ENCODE data around the gene ARMC9. TPM values are rescaled to one million over a fixed set of nuclear protein-coding genes. Genes with fewer than 3 reads are reported as not detected.
A peak's percentile ranks its signal among the peaks of the same experiment; 100 is the strongest.

ARMC9 gene
- total RNA-seq, 1 experiment from 2014 or later, result 16.4 TPM

DNA sequence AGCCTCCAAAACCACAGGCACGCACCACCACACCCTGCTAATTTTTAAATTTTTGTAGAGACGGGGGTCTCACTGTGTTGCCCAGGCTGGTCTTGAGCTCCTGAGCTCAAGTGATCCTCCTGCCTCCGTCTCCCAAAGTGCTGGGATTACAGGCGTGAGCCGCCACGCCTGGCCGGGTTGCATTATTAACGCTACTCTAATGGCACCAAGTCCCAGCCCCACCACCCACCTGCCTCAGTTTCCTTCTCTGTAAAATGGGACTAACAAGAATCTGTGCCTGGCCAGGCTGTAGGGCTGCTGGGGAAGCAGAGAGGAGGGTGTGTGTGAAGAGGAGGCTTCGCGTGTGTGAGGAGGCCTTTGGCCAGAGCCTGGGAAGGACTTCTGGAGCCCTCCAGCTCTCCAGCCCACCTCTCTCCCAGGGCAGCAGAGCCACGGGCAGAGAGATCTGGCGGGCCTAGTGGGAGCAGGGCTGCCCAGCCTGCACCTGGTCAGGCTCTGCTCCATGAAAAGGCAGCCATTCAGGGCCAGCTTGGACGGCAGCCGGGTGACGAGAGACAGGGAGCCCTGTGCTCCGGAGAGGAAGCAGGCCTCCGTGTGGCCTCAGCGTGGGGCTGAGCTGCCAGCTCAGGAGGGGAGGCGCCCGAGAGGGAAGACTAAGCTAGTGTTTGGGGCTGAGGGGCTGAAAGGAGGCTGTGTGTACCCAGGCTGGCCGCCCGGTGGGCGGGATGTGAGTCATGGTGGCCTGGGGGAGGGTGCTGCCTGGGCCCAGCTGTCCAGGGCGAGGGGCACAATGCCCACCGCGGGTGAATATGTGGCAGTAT, 189.7 kb downstream of the ARMC9 start (continued):
- TF ChIP-seq, protein P1, sequence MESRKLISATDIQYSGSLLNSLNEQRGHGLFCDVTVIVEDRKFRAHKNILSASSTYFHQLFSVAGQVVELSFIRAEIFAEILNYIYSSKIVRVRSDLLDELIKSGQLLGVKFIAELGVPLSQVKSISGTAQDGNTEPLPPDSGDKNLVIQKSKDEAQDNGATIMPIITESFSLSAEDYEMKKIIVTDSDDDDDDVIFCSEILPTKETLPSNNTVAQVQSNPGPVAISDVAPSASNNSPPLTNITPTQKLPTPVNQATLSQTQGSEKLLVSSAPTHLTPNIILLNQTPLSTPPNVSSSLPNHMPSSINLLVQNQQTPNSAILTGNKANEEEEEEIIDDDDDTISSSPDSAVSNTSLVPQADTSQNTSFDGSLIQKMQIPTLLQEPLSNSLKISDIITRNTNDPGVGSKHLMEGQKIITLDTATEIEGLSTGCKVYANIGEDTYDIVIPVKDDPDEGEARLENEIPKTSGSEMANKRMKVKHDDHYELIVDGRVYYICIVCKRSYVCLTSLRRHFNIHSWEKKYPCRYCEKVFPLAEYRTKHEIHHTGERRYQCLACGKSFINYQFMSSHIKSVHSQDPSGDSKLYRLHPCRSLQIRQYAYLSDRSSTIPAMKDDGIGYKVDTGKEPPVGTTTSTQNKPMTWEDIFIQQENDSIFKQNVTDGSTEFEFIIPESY (IDR thresholded peaks at IDR 0.05; ENCODE audit: extremely low read depth, insufficient replicate concordance, low read length), result no peak
- no peak for TF ChIP-seq EGR1 (IDR thresholded peaks at IDR 0.05; ENCODE audit: low read depth)
- TF ChIP-seq SP1 (IDR thresholded peaks at IDR 0.05; ENCODE audit: low read depth), result no peak
- TF ChIP-seq ELF1 (IDR thresholded peaks at IDR 0.05; ENCODE audit: borderline replicate concordance, low read depth), result no peak

DNA sequence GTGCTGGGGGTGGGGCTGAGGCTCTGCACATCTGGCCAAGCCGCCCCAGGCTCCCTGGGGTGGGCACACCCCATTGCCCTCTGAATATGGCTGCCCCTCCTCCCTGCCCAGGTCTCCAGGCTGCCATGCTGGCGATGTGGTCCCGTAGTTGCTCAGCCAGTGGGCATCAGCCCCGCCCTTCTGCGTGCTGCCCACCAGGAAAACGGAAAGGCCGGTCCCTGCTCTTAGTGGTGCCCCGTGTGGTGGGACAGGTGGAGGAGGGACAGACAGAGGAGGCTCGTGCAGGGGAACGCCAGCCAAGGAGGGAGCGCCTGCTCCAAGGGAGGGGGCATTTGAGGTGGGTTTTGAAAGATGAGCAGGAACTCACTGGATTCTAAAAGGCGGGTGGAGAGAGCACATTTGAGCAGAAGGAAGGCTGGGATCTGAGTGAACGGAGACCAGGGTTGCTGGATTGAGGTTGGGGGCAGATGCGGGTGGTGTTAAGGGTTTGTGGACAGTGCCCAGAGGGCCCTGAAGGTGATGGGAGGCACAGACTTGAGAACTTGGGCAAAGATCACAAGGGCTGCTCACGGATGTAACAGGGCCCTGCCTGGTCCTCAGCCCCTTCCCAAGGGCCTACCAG, 190.4 kb downstream of the ARMC9 start:
- H3K9me3 ChIP-seq (ENCODE audit: control insufficient read depth in 1 of 2, insufficient read depth in 1 of 2, low read depth in 1 of 2, low read length in 2 of 2), result no peaks in the 10 kb centered on the region; a peak in 1 of 4 replicates
- H4K20me1 ChIP-seq (ENCODE audit: insufficient read depth), result no peaks in the 10 kb centered on the region
- peaks cover 0 to 6% of the 10 kb centered on the region in 2 experiments; a peak in 1 of 4 replicates for H3K4me1 ChIP-seq (ENCODE audit: control insufficient read depth in 1 of 2, insufficient read depth in 2 of 2, low read length in 2 of 2)
- no peaks in the 10 kb centered on the region for H3K27me3 ChIP-seq (ENCODE audit: insufficient read depth, low read length)
- no peaks in the 10 kb centered on the region for H3K9me2 ChIP-seq (ENCODE audit: insufficient read depth)
- BruUV-seq (replicated peaks), result no TSS peak
- no peaks in the 10 kb centered on the region for H3K79me2 ChIP-seq (ENCODE audit: insufficient read depth, low read length)
- DNase-seq (ENCODE audit: low read depth, low spot score), result no peak
- no peak for ATAC-seq
- ChIA-PET CTCF (no interaction called here), POLR2A (no interaction called here), RAD21 (ENCODE audit: low non-redundant PET in 1 of 2, low total read pairs in 2 of 2, uncharacterized antibody in 2 of 2, unreplicated experiment in 2 of 2) (no interaction called here)
- H2AFZ ChIP-seq (ENCODE audit: low read depth, low read length, poor library complexity, severe bottlenecking), result no peak overlapping the region
- no peak overlapping the region for H3K9ac ChIP-seq (ENCODE audit: low read length)
- intact Hi-C loops (cut with micrococcal nuclease), result no loop called here
- 0 out of 2 replicates have a peak overlapping the region, but pooled peaks have one; percentile 7 for H3K4me2 ChIP-seq (ENCODE audit: low read length)
- H3K4me3 ChIP-seq (replicated peaks in 1 of 2; ENCODE audit: low read depth in 1 of 2, low read length in 2 of 2), result no peak overlapping the region
- no peaks in the 10 kb centered on the region; a peak in 1 of 4 replicates for H3K36me3 ChIP-seq (ENCODE audit: control insufficient read depth in 1 of 2, insufficient read depth in 2 of 2, low read length in 2 of 2)
- H3K27ac ChIP-seq (ENCODE audit: low read depth, low read length), result no peak overlapping the region; the same call in 1 of the 2 replicates
- no peak for TF ChIP-seq SRF (IDR thresholded peaks at IDR 0.05; ENCODE audit: low read depth)
- no peak for TF ChIP-seq EZH2 (IDR thresholded peaks at IDR 0.05)
- no peak for TF ChIP-seq SP1 (IDR thresholded peaks at IDR 0.05; ENCODE audit: low read depth)
- TF ChIP-seq TCF7L2 (IDR thresholded peaks at IDR 0.05; ENCODE audit: borderline replicate concordance, extremely low read depth, insufficient read depth, insufficient read length), result no peak
- no peak for TF ChIP-seq CEBPB (IDR thresholded peaks at IDR 0.05; ENCODE audit: low read depth)
- TF ChIP-seq JUND (IDR thresholded peaks at IDR 0.05), result no peak
- no peak for TF ChIP-seq SIN3A (IDR thresholded peaks at IDR 0.05; ENCODE audit: low read depth)
- no peak for TF ChIP-seq CBX3 (IDR thresholded peaks at IDR 0.05; ENCODE audit: low read depth)
- TF ChIP-seq ELF1 (IDR thresholded peaks at IDR 0.05; ENCODE audit: borderline replicate concordance, low read depth), result no peak
- TF ChIP-seq CTCF (IDR thresholded peaks at IDR 0.05 in 2 of 3, conservative IDR thresholded peaks at IDR 0.05 in 1 of 3; ENCODE audit: borderline replicate concordance in 1 of 3, insufficient read depth in 1 of 3, low read depth in 2 of 3, low read length in 2 of 3), result no peak
- TF ChIP-seq, protein P2, sequence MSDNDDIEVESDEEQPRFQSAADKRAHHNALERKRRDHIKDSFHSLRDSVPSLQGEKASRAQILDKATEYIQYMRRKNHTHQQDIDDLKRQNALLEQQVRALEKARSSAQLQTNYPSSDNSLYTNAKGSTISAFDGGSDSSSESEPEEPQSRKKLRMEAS (IDR thresholded peaks at IDR 0.05), result no peak
- no peak for TF ChIP-seq EZH2phosphoT487 (IDR thresholded peaks at IDR 0.05; ENCODE audit: borderline replicate concordance)
- no peak for TF ChIP-seq RAD21 (IDR thresholded peaks at IDR 0.05; ENCODE audit: low read depth)
- TF ChIP-seq REST (IDR thresholded peaks at IDR 0.05; ENCODE audit: low read depth), result no peak
